ENCODE results near the gene TFDP2.
A peak's percentile ranks its signal among the peaks of the same experiment; 100 is the strongest.

The TFDP2 gene

DNA sequence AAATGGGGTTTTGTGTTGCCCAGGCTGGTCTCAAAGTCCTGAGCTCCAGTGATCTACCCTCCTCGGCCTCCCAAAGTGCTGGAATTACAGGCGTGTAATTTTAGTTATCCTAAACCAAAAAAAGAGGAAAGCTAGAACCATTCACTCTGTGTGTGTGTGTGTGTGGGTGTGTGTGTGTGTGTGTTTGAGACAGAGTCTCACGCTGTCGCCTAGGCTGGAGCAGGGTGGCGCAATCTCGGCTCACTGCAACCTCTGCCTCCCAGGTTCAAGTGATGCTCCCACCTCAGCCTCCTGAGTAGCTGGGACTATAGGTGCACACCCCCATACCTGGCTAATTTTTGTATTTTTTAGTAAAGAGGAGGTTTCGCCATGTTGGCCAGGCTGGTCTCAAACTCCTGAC lies 84.0 kb downstream of the TFDP2 start:
- no peak for DNase-seq

DNA sequence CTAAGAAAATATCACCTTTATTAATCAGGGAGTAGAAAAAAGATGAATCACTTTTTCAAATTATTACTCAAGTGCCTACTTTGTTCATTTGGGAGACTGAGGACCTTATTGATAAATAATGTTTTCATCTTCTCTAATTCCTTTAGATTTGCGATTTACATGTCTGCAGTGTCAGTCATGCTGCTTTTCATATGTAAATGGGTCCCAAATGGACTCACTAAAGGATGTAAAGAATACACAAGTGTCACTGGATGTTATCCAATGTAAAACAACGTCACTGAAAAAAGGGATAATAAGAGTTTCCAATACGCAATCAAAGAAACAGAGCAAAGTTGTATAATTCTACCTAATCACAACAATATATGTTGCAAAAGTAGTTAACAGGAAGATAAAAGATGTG lies 84.9 kb downstream of the TFDP2 start:
- no peak for DNase-seq

DNA sequence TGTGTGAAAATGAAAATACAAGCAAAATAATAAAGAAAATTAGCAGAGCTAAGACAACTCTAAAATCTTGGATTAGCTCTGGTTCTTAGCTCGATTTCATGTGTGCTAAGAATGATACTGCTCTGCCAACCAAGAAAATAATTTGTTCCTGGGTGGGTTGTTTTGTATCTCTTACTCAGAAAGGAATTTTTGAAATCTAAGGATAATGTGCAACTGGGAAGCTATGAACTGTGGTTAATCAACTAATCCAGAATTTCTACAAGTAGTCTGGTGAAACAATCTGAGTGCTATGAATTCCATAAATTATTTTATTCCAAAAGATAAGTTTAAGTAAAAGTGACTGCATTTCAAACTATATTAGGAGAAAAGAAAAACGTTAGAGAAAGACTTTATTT lies 92.0 kb downstream of the TFDP2 start:
- DNase-seq: no peak

DNA sequence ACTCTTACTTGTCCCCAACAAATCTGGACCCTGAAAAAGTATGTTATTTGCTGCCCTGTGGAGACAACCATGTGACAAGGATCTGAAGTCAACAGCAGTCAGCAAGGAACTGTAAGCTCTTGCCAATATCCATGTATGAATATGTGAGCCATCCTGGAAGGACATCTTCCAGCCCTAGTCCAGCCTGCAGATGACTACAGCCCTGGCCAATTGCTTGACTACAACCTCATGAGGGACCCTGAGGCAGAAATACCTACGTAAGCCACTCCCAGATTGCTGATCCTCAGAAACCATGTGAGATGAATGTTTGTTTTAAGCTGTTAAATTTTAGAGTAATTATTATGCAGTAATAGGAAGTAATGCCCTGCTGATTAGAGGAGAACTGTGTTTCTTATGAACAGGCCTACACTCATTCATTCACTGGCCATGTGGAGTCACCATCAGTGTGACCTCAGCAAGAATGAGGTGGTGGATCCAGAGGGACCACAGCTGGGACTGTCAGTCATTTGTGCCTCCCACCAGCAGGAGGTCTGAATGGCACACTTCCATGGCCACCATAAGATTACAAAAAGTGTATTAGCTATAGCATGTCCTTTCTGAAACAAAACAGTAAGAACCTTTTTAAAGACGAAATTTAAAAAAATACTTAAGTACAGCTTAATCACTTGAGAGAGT lies 92.6 kb downstream of the TFDP2 start:
- no peak for DNase-seq

DNA sequence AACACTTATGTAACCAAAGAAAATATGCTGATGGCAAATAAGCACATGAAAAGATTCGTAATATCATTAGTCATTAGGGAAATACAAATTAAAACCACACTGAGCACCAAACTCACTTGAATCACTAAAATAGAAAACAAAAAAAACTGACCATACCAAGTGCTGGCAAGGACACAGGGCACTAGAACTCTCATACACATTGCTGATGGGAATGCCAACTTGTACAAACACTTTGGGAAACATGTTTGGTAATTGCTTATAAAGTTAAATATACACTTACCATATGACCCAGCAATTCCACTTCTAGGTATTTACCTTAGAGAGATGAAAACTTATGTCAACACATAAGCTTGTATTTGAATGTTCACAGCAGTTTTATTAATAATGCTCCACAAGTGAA lies 95.5 kb downstream of the TFDP2 start:
- DNase-seq: no peak

DNA sequence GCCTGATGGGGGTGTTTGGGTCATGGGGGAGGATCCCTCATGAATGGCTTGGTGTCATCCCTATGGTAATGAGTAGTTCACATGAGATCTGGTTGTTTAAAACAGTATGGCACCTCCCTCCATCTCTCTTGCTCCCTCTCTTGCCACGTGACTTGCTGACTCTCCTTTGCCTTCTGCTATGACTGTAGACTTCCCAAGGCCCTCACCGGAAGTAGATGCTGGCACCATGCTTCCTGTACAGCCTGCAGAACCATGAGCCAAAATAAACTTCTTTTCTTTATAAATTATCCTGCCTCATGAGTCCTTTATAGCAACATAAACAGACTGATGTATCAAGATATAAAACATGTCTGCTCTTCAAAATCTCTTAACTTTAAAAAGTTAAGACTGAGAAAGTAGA lies 96.1 kb downstream of the TFDP2 start:
- no peak for DNase-seq

DNA sequence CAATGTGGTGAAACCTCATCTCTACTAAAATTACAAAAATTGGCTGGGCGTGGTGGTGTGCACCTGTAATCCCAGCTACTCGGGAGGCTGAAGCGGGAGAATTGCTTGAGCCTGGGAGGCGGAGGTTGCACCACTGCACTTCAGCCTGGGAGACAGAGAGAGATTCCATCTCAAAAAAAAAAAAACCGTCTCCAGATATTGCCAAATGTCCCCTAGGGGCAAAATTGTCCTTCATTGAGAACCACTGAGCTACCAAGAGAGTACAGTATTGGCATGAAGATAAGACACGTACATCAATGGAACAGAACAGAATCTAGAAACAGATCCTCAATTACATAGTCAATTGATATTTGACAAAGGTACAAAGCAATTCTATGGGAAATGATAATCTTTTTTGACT lies 98.0 kb downstream of the TFDP2 start:
- DNase-seq: no peak

GRCh38 chr3:142047021-142047369 lies 102.3 kb downstream of the TFDP2 start:
- no peak for DNase-seq

DNA sequence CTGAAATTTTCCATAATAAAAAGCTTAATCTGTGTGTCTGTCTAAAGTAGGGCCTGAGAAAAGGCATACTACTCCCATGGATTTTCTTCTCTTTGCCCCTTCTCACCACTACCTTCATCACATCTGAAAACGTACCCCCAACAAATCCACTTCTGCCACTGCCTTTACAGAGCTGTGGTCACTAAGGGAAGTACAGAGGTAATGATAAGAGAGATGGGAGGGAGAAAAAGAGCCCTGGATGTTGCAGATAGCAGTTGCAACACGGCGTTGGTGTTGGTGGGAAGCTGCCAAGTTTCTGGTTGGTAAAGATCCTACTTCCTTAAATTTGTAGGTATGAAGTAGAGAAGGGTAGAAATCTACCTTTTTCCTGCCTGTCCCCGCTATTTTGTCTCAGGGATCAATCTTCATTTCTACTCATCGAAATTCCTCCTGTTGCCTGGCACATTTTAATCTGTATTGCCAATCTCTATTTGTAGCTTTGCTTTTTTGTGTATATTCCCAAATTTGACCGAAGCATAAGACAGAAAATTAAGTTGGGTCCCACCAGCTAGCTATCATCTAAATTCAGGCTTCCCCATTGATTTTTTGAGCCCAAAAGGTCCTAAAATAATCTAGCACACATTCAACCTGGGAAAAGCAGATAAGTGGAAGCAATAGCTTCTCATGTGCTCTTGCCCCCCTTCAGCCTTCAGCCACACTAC lies 102.9 kb downstream of the TFDP2 start:
- DNase-seq: no peak

- DNase-seq: no peak
Observed at GRCh38 chr3:142040941-142041491, 108.3 kb downstream of the TFDP2 start.

DNA sequence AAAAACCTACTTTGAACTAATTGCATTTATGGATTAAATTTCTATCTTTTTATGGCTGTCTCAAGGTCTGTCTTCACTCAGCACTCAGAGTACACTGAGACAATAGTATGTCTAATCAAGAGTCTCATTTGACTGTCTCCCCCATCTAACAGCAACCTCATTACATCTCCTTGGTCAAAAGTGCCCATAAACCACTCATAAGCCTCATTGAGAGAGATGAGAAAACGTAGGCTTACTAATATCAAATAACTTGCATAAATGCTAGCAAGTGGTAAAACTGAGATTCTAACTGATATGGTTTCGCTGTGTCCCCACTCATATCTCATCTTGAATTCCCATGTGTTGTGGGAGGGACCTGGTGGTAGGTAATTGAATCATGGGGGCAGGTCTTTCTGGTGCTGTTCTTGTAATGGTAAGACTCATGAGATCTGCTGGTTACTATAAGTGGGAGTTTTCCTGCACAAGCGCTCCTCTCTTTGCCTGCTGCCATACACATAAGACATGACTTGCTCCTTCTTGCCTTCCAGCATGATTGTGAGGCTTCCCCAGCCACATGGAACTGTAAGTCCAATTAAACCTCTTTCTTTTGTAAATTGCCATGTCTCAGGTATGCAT lies 113.9 kb downstream of the TFDP2 start:
- DNase-seq: no peak

DNA sequence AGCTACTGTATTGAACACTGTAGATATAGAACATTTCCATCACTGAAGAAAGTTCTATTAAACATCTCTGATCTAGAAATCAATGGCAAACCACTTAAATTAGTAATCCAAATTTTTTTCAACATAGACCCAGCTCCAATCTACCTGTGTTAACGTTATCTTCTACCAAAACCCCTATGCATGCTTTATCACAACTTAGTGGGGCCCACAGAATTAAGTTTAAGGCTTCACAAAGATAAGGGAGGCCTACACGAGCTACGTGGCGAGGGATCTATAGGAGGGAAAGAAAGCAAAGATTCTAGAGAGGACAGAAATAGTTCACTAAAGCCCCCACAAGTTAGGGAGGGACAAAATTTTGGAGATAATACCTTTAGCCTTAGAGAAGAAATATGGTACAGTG lies 116.1 kb downstream of the TFDP2 start:
- DNase-seq: no peak

GRCh38 chr3:142031575-142031974 lies 117.8 kb downstream of the TFDP2 start:
- DNase-seq: no peak

DNA sequence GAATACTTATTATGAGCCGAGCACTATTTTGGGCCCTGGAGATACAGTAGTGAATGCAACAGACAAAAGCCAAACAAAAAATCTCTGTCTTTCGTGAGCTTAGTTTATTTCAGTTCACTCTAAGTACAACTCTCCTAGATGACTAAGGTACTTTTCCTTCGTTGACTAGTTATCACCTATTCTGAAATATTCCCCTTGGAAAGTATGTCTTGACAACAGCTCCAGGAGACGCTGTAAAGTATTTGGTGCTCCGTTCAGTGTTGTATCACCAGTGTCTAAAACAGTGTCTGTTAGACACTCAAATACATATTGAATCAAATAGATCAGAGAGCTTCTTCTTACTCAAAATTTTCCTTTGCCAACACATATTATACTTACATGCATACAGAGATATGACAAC lies 119.6 kb downstream of the TFDP2 start:
- DNase-seq: no peak

- no peak for DNase-seq
Observed at GRCh38 chr3:142029052-142029642, 120.2 kb downstream of the TFDP2 start.

GRCh38 chr3:142028243-142028777 lies 121.0 kb downstream of the TFDP2 start:
- peak; percentile 47 for DNase-seq

GRCh38 chr3:142027735-142028134 lies 121.6 kb downstream of the TFDP2 start:
- DNase-seq: peak; percentile 17

- no peak for DNase-seq
Observed at GRCh38 chr3:142027300-142027699, 122.0 kb downstream of the TFDP2 start.

- no peak for DNase-seq
Observed at GRCh38 chr3:142026333-142026732, 123.0 kb downstream of the TFDP2 start.

- no peak for DNase-seq
Observed at GRCh38 chr3:142022381-142022780, 127.0 kb downstream of the TFDP2 start.

DNA sequence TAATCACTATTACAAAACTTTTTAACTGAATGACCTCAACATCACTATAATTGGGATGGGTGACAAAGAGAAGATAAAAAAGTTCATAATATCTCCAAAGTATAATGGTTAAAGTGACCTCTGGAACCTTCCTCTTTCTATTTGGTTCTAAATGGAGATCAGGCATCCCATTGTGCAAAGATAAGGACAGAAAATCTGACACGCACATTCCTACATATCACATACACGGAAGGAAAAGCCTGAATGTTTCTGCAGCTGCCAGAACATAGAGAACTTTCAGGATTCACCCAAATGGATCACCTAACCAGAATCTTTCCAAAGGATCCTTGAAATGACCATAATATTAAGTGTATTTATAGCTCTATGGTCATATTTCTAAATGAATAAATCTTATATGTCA lies 128.2 kb downstream of the TFDP2 start:
- no peak for DNase-seq

DNA sequence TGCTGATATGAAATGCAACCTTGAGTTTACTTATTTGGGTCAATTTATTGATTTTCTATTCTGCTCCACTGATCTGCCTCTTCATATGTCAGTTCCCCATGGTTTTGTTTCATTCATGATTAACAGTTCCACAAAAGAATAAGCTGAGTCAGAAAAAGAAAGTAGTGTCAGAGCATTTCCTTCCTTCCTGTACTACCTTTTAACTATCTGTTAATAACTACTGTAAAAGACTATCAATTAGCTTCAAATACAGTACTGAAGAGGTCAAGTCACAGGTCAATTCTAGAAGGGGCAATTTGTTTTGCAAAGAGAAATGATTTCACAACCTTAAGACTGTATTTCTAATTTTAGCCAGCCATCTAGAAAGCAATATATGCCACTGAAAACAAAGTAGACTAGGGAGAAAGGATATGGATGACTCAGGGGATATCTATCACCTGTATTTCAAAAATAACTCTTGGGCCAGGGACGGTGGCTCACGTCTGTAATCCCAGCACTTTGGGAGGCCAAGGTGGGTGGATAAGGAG lies 129.5 kb downstream of the TFDP2 start:
- DNase-seq: no peak

DNA sequence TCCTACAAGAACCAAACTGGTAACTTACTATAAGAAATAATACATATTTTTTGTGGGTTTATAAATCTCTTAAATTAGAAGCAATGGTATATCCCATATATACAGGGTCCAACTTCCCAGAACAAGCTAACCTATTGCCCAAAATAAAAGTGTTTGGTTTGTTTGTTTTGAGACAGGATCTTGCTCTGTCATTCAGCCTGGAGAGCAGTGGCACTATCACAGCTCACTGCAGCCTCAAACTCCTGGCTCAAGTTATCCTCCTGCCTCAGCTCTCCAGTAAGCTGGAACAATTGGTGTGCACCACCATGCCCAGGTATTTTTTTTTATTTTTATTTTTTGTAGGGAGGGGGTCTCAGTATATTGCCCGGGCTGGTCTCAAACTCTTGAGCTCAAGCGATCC lies 135.4 kb downstream of the TFDP2 start:
- DNase-seq: no peak

All from CD4-positive, alpha-beta T cell treated with Interleukin-12 subunit alpha and Interleukin-12 subunit beta, for 1 hour (primary cell).